ENCODE results near the gene TSEN54.

TSEN54 gene

DNA sequence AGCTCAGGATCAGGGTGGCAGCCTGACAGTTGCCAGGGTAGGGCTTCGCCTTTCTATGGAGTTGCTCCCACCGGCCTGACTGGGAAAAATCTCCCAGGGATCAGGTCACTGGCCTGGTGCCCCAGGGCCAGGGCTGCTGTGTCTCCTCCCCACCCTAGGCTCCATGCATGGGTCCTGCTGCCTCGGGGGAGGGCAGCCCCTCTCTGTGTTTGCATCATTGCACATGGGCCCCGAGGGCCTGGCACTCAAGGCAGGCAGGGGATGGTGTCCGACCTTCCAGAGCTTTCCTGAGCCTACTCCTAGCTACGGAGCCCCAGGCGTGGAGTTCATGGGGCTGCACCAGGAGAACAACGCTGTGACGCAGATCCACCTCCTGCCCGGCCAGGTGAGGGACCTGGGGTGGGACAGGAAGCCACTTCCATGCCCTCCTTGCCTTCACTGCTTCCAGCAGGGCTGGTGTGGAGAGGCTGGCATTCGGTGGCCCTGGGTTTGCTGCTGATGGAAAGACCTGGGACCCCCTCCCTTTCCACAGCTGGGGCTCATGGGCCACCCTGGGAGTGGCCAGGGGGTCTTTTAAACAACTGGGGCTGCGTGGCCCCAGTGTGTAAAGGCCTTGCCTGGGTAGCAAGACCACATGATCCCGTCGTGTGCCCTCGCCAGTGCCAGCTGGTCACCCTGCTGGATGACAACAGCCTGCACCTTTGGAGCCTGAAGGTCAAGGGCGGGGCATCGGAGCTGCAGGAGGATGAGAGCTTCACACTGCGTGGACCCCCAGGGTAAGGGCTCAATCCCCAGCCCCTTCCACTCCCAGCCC is 41.7 kb downstream of the TSEN54 start:
- Histone ChIP-seq H3K27me3 (replicated peaks) (no peaks in the 10 kb centered on the region), H3K36me3 (replicated peaks) (no peaks in the 10 kb centered on the region), H3K4me3 (ENCODE audit: low read depth, low read length) (no peak overlapping the region), H3K27ac (no peak overlapping the region)
- TF ChIP-seq, protein P1, sequence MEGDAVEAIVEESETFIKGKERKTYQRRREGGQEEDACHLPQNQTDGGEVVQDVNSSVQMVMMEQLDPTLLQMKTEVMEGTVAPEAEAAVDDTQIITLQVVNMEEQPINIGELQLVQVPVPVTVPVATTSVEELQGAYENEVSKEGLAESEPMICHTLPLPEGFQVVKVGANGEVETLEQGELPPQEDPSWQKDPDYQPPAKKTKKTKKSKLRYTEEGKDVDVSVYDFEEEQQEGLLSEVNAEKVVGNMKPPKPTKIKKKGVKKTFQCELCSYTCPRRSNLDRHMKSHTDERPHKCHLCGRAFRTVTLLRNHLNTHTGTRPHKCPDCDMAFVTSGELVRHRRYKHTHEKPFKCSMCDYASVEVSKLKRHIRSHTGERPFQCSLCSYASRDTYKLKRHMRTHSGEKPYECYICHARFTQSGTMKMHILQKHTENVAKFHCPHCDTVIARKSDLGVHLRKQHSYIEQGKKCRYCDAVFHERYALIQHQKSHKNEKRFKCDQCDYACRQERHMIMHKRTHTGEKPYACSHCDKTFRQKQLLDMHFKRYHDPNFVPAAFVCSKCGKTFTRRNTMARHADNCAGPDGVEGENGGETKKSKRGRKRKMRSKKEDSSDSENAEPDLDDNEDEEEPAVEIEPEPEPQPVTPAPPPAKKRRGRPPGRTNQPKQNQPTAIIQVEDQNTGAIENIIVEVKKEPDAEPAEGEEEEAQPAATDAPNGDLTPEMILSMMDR (IDR thresholded peaks at IDR 0.05; ENCODE audit: low read depth, low read length, missing control alignments), result no peak
- in situ Hi-C loops (cut with HindIII; ENCODE audit: low pct_ligation_motif_present, low sequenced_read_pairs), result no loop called here
- DNase-seq, result no peak

DNA sequence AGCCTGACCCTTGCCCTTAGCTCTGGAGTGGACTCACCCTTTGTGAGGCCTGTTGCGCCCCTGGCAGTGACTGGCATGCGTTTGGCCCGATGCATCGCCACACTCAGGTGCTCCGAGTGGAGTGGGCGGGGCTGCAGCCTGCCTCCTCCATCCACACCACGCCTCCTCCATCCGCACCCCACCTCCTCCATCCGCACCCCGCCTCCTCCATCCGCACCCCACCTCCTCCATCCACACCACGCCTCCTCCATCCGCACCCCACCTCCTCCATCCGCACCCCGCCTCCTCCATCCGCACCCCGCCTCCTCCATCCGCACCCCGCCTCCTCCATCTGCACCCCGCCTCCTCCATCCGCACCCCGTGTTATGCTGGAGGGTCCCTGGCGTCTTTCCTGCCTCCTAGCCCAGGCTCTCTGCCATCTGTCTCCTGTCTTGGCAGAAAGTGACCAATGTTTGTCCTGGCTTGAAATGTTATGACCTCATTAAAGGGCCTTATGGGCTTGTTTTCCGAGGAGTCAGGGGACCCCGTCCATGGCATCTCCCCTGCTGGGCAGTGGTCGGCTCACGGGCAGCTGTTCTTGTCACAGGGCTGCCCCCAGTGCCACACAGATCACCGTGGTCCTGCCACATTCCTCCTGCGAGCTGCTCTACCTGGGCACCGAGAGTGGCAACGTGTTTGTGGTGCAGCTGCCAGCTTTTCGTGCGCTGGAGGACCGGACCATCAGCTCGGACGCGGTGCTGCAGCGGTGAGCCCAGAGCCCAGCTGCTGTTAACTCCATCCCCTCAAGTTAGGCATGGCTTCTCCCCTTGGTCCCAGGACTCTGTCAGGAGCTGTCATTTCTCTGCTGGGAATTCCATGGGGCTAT is 42.6 kb downstream of the TSEN54 start:
- TF ChIP-seq, protein P1 (IDR thresholded peaks at IDR 0.05; ENCODE audit: low read depth, low read length, missing control alignments), result no peak
- DNase-seq, result no peak
- H3K27ac ChIP-seq, result no peak overlapping the region
- in situ Hi-C loops (cut with HindIII; ENCODE audit: low pct_ligation_motif_present, low sequenced_read_pairs), result no loop called here
- H3K27me3 ChIP-seq (replicated peaks), result no peaks in the 10 kb centered on the region
- no peaks in the 10 kb centered on the region for H3K36me3 ChIP-seq (replicated peaks)
- no peak overlapping the region for H3K4me3 ChIP-seq (ENCODE audit: low read depth, low read length)

DNA sequence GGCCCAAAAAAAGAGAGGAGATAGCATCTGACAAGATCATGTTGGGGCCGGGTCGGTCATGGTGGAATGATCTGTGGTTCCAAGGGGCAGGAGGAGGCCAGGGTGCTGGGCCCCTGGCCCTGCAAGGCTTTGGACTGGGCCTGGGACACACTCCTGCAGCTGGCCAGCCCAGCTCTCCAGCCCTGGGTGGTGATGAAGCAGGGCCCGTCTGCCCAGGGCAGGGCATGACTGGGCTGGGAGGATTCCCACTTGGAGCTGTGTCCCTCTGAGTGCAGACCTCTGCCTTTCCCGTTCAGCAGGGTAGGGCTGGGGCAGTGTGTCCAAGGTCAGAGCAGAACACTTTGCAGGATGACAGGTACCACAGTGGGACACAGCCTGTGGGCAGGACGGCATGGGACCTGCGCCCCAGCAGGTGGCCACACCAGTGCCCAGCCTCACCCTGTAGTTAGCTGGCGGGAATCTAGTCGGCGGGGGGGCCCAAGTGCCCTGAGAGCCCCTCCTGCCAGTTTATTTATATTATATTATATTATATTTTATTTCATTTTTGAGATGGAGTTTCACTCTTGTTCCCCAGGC is 43.7 kb downstream of the TSEN54 start:
- no peak for DNase-seq
- no peak overlapping the region for H3K4me3 ChIP-seq (ENCODE audit: low read depth, low read length)
- TF ChIP-seq, protein P1 (IDR thresholded peaks at IDR 0.05; ENCODE audit: low read depth, low read length, missing control alignments), result no peak
- in situ Hi-C loops (cut with HindIII; ENCODE audit: low pct_ligation_motif_present, low sequenced_read_pairs), result no loop called here
- no peak overlapping the region for H3K27ac ChIP-seq
- H3K36me3 ChIP-seq (replicated peaks), result no peaks in the 10 kb centered on the region
- H3K27me3 ChIP-seq (replicated peaks), result no peaks in the 10 kb centered on the region

DNA sequence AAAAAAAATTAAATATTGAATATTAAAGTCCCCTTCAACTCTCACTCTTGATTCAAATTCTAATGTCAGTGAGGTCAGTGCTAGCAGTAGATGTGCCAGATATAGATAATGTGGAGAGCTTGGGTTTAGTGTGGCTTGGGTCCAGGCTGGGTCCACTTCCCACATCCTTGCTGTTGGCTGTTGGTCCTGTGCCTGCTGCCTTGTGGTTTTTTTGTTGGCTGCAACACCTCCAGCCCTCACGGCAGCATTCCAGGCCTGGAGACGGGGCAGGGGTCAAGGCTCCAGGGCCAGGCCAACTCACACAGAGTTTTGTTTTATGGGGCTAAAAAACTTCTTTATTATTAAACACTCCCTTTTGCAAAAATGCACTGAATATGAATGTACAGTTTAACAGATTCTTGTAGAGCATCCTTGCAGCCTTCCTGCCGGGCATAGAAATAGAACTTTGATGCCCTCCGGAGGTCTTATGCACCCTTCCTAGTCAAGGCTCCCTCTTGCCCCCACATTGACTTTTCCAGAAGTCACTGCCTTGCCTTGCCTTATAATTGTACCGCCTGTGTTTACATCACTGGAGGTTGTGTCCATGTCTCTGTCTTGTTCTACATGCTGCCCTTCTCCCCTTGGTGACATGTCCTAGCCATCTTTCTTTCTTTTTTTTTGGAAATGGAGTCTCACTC is 45.7 kb downstream of the TSEN54 start:
- DNase-seq, result no peak
- in situ Hi-C loops (cut with HindIII; ENCODE audit: low pct_ligation_motif_present, low sequenced_read_pairs), result no loop called here
- Histone ChIP-seq H3K27me3 (replicated peaks) (no peaks in the 10 kb centered on the region), H3K36me3 (replicated peaks) (no peaks in the 10 kb centered on the region), H3K4me3 (ENCODE audit: low read depth, low read length) (no peak overlapping the region), H3K27ac (no peak overlapping the region)
- TF ChIP-seq, protein P1 (IDR thresholded peaks at IDR 0.05; ENCODE audit: low read depth, low read length, missing control alignments), result no peak

DNA sequence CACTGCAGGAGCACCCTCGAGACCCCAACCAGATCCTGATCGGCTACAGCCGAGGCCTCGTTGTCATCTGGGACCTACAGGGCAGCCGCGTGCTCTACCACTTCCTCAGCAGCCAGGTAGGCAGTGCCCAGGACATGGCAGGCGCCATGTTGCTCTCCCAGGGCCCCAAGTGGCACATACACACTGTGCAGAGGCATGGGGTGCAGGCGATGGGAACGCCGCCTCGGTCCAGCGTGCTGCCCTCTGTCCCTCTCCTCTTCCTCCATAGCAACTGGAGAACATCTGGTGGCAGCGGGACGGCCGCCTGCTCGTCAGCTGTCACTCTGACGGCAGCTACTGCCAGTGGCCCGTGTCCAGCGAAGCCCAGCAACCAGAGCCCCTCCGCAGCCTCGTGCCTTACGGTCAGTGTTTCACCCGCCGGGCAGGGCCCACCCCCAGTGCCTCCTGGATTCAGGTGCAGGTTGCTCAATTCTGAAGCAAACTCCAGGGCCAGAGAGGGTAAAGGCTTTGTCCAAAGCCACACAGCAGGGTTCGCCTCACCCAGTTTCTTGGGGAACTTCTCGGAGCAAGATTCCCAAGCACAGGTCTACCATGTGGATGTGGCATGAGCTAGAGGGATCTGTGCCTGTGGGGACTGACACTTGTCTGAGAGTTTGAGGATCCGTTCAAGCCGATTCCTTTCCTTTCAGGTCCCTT is 46.9 kb downstream of the TSEN54 start:
- no peak for DNase-seq
- Histone ChIP-seq H3K36me3 (replicated peaks) (no peaks in the 10 kb centered on the region), H3K27ac (no peak overlapping the region), H3K4me3 (ENCODE audit: low read depth, low read length) (no peak overlapping the region), H3K27me3 (replicated peaks) (no peaks in the 10 kb centered on the region)
- in situ Hi-C loops (cut with HindIII; ENCODE audit: low pct_ligation_motif_present, low sequenced_read_pairs), result no loop called here
- TF ChIP-seq, protein P1 (IDR thresholded peaks at IDR 0.05; ENCODE audit: low read depth, low read length, missing control alignments), result no peak
